MG63 (cell line): ENCODE results near the gene ZYX. TPM values are rescaled to one million over a fixed set of nuclear protein-coding genes. Genes with fewer than 3 reads are reported as not detected.
"Not testable (repeated sequence)": the region's sequence is repeated elsewhere in the genome, so short reads cannot be mapped to it uniquely, and the experiment has no call there.

Source experiments
- DNase-seq: peaks from one replicate; pipeline ENCODE4 v3.0.0-alpha.2; 2020
- H3K27me3 ChIP-seq: fragments of 250-450 bp; sonication (Bioruptor Pico); 2 replicates; pipeline ENCODE4 v1.5.1; 2020; ENCODE audit warnings: mild to moderate bottlenecking, moderate library complexity
- H3K36me3 ChIP-seq: fragments of 250-450 bp; sonication (Bioruptor Pico); 2 replicates; pipeline ENCODE4 v1.5.1; 2020; ENCODE audit warnings: mild to moderate bottlenecking, moderate library complexity
- H3K4me3 ChIP-seq: fragments of 250-450 bp; sonication (Bioruptor Pico); 2 replicates; pipeline ENCODE4 v1.5.1; 2020; ENCODE audit warnings: mild to moderate bottlenecking, moderate library complexity
- H3K9me3 ChIP-seq: fragments of 250-450 bp; sonication (Bioruptor Pico); 2 replicates; pipeline ENCODE4 v1.5.1; 2020; ENCODE audit warnings: mild to moderate bottlenecking, moderate library complexity
- total RNA-seq: library from RNA; depleted of rRNA; stranded (reverse); fragments of >200 nt; shearing (Covaris generic); gene quantifications from 2 replicates; pipeline ENCODE4 v1.2.3, GENCODE V29; 2014; ENCODE audit warnings: low replicate concordance

The ZYX gene
- total RNA-seq, 1 experiment from 2014 or later = 30.9 TPM

DNA sequence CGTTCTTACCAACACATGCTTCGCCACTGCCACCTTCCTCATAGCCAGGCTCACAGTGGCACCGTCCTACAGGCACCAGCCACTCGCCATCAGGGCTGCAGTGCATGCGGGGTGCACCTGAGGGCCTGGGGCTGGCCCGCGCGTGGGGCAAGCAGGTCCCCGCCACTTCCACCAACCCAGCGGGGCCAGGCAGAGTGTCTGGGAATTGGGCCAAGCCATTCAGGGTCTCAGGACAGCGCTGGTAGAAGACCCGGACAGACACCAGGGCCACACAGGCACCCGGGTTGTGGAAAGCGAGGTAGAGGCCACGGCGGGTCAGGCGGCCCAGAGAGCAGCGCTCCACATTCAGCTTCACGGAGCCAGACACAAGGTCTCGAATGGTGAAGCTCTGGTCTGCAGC lies 18.5 kb downstream of the ZYX start:
- Histone ChIP-seq H3K9me3 (no peaks in the 10 kb centered on the region), H3K27me3 (no peaks in the 10 kb centered on the region), H3K36me3 (no peaks in the 10 kb centered on the region), H3K4me3 (no peak overlapping the region)
- no peak for DNase-seq

DNA sequence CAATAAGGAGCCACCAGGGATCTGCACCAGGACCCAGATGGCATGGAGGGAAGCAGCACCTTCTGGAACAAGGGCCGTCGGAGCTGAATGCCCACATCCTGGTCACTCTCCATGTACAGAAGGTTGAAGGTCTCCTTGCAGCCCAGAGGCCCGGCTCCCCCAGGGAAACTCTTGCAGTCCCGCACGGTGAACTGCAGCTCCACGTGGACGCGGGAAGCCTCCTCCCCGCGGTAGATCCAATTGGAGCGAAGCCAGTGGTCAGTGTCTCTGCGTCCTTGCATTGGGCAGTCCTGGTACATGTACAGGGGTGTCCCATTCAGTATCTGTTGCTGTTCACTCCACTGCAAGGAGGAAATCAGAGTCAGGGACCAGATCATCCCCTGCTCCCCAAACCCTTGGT lies 20.1 kb downstream of the ZYX start:
- Histone ChIP-seq H3K4me3 (no peak overlapping the region), H3K36me3 (no peaks in the 10 kb centered on the region), H3K9me3 (no peaks in the 10 kb centered on the region), H3K27me3 (no peaks in the 10 kb centered on the region)
- no peak for DNase-seq

DNA sequence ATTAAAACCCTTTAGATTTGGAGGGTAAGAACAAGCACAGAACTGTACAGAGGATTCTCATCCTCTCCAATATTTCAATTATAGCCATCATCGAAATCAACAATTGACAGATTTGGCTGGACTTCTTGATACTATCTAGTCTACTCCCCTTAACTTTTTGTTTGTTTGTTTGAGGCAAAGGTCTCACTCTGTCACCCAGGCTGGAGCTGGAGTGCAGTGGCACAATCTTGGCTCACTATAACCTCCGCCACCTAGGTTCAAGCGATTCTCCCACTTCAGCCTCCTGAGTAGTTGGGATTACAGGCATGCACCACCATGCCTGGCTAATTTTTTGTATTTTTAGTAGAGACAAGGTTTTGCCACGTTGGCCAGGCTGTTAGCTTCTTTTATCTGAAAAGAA lies 21.1 kb downstream of the ZYX start:
- H3K27me3 ChIP-seq, DNase-seq, H3K36me3 ChIP-seq, H3K4me3 ChIP-seq, H3K9me3 ChIP-seq: not testable (repeated sequence)

DNA sequence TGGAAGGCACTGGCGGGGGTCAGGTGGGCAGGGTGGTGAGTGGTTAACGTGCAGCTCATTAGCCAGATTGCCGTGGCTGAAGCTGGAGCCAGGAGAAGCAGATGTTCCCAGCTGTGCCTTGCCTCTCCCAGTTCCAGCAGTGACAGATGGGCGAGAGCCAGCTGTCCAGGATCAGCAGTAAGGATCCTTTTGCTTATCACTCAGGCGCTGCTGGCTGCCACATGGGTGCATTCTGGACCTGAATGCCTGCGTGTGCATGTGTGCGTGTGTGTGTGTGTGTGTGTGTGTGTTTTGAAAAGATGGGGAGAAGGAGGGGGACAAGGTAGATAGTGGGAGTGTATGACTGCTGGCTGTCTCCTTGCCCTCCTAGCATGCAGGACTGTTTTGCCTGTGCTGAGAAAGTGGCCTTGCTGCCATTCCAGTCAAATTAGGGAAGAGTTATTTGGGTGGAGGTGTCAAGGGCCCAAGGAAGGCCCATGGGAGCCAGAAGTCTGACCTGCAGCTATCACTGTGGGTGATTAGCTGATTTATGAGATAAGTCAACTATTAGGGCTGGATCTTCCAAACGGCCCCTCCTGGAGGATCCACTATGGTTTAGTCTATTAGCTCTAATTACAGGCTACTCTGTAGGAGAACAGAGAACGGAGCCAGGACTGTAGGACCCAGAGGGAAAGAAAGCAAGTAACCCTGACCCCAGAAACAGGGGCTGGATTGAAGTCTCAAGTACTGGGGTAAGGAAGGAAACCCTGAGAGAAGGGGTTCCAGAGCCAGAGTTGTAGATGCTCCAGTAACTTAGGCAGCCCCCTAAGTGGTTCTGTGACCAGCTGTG lies 24.2 kb downstream of the ZYX start:
- Histone ChIP-seq H3K4me3 (no peak overlapping the region), H3K27me3 (no peaks in the 10 kb centered on the region), H3K36me3 (no peaks in the 10 kb centered on the region), H3K9me3 (no peaks in the 10 kb centered on the region)
- DNase-seq = peak; percentile 43

DNA sequence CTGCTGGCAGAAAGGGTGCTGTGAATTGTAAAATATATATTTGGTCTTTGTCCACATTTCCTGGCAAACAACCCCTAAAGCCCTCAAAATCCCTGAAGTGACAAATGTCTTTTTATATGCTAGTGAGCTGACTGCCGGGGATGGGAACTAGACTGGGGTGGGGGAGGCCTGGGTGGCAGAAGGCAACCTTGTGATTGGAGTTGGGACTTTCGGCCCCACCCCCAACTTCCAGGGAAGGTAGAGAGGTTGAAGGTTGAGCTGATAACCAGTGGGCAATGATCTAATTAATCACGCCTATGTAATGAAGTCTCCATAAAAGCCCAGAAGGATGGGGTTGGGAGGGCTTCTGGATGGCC lies 24.8 kb downstream of the ZYX start:
- H3K27me3 ChIP-seq = no peaks in the 10 kb centered on the region
- H3K9me3 ChIP-seq = no peaks in the 10 kb centered on the region
- DNase-seq = no peak
- H3K36me3 ChIP-seq = no peaks in the 10 kb centered on the region
- H3K4me3 ChIP-seq = no peak overlapping the region

DNA sequence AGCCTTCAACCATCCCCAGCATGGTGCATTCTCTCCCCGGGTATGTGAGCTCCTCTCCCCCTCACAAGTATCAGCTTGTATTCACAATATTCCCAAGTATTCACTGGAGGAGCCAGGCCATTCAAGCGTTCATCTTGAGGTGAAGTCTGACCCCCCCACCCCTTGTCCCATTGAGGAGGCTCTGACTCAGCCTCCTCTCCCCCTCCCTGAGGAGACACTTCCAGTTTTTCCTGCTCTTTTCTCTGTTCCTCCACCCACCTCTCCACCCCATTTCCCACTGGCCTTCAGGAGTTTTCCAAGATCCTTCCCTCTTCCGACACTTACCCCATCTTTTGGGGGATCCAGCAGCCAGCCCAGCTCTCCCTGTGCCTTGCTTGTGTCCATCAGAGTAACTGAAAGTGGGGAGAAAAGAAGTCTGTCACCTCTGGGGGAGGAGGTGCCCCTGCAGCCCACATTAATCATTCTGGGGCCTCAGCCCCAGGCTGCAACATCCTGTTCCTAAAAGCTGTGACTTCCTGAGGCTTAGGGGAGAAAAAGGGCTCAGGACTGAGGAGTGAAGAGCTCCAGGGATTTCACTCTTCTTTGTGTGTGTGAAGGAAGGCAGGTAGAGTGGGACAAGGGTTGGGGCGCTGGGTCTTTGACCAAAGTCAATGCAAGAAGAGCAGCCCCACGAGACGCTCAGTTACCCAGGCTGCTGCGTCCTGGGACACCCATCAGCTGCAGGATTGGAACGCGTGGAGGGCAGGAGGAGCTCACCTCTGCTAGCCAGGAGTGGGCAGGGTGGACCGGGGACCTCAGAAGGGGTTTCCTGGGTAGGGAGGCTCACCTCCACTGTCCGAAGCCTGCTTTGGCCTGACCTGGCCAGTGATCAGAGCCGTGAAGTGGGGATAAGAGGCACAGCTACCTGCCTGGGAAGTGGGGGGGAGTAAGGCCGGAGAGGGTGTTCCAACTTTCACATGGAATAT lies 26.4 kb downstream of the ZYX start:
- DNase-seq = no peak
- no peak overlapping the region for H3K4me3 ChIP-seq
- H3K9me3 ChIP-seq = no peaks in the 10 kb centered on the region

DNA sequence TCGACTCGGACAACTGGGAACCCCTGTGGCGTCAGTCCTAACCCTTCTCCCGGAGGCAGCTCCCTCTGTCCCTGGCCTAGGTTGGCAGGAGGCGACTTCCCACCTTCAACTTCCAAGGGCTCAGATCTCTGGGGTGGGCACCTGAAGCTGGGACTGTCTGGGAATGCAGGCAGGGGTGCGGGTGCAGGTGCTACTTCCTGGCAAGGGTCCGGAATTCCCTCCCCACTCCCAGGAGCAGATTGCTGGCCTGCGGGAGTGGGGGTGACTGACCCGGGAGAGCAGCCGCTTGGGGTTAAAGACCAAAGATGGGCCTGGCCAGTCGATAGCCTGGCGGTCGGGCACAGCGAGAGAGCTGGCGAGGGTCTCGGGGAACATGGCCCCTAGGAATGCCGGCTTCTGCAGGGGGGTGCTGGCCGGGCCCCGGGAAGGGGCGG lies 27.1 kb downstream of the ZYX start:
- no peaks in the 10 kb centered on the region for H3K27me3 ChIP-seq
- no peaks in the 10 kb centered on the region for H3K36me3 ChIP-seq
- no peak overlapping the region for H3K4me3 ChIP-seq
- DNase-seq = no peak
- no peaks in the 10 kb centered on the region for H3K9me3 ChIP-seq

More for the DNA sequence above, 26.4 kb downstream of the ZYX start:
- Histone ChIP-seq H3K27me3 (no peaks in the 10 kb centered on the region), H3K36me3 (no peaks in the 10 kb centered on the region)

DNA sequence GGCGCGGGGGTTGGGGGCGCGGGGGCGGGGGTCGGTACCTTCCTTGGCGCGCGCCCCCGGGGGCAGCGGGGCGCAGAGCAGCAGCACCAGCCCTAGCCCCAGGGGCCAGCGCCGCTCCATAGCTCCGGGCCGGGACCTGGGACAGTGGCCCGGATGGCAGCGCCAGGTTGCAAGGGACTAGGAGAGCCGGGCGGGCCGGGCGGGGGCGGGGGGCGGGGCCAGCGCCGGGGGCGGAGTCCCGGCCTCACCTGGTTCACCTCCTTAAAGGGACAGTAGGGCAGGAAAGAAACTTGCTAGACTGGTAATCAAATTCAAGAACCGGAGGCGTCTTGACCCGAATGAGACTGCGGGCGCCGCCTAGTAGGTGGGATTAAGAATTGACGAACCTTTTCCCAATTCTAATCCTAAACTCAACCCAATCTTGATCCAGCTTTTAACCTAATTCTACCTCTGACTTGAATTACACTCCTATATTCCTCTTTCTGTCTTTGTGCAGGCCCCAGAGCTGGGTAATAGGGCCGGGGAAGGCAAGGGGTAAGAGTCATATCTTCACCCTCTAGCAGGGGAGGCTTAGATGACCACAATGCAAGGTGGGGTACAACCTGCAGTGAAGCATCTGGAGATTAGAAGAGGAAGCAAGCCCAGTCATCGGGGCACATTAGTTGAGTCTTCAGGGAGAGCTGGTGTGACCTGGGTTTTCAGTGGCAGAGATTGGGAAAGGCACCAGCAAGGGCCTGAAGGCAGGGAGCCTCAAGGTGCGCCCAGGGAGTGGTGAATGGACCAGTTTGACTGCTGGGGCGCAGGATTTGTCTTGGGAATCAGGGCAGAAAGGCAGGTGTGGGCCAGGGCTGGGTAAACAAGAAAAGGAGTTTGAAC lies 27.8 kb downstream of the ZYX start, which contains the start of gene EPHA1:
Gene EPHA1 (minus strand): TSS at position 171 of the 876 bp plus-strand sequence. CDS start 51 bp downstream, at position 120.
- DNase-seq = no peak
- no peaks in the 10 kb centered on the region for H3K27me3 ChIP-seq
- no peaks in the 10 kb centered on the region for H3K9me3 ChIP-seq

DNA sequence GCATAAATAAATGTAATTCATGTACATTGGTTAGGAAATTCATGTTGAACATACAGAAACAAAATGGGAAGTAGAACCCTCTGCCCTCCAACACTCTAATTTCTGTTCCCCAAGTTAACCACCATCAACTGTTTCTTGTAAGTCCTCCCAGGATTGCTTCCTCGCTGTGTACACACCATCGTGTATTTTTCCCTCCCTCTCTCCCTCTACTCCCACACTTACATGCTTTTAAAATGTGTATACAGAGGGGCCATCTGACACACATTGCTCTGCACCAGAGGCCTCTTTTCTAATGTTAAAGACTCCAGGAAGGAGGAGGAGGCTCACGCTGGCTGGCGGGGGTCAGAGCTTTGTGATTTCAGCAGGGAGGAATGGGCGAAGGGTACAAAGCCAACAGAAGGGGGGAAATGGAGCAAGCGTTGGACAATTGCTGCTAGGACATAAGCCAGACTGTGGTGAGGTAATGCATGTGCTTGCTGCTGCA lies 29.4 kb downstream of the ZYX start:
- Histone ChIP-seq H3K4me3 (no peak overlapping the region), H3K27me3 (no peaks in the 10 kb centered on the region), H3K9me3 (no peaks in the 10 kb centered on the region), H3K36me3 (no peaks in the 10 kb centered on the region)
- DNase-seq = peak; percentile 61

More for the DNA sequence above, 27.8 kb downstream of the ZYX start, which contains the start of gene EPHA1:
- no peaks in the 10 kb centered on the region for H3K36me3 ChIP-seq
- H3K4me3 ChIP-seq = no peak within 1 kb of the TSS

DNA sequence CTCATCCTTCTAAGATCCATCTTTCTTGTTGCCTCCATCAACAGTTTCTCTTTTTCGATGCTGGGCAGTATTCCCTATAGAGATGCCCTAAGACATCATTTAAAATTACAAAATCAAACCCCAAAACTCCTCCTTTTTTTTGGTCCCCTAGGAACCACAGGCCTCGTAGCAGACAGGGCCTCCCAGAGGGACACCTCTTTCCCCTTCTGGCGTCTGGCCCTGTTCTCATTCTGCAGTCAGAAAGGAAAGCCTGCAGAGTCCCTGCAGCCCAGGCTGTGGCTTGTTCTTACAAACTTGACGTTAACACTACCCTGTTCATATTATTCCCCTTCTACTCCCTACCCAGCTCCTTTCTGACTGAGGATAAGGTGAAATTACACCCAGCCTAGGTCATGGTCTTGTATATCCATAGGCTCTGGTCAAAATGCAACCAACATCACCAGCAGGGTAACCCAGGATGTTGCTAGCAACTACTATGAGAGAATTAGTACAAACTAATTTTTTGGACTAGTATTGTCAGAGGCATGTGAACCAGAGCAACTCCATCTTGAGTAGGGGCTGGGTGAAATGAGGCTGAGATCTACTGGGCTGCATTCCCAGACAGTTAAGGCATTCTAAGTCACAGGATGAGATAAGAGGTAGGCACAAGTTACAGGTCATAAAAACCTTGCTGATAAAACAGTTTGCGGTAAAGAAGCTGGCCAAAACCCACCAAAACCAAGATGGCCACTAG lies 31.0 kb downstream of the ZYX start:
- no peaks in the 10 kb centered on the region for H3K36me3 ChIP-seq
- H3K27me3 ChIP-seq = no peaks in the 10 kb centered on the region
- no peaks in the 10 kb centered on the region for H3K9me3 ChIP-seq
- no peak overlapping the region for H3K4me3 ChIP-seq
- DNase-seq = no peak

DNA sequence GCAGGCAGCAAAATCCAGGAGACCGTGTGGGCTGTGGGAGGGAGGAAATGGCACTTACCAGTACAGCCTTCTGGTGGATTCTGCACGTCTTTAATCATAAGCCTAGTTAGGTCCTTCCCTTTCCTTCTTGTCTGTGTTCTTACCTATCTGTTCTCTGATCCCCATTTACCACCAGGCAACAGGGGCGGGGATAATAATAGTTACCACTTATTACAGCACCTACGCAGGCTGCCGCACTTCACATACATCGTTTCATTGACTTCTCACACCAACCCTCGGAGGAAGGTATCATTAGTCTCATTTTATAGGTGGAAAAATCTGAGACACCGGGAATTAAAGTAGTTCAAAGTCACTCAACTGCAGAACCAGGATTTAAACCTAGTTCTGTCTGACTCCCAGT lies 32.0 kb downstream of the ZYX start:
- H3K36me3 ChIP-seq = no peaks in the 10 kb centered on the region
- DNase-seq = no peak
- no peak overlapping the region for H3K4me3 ChIP-seq
- H3K27me3 ChIP-seq = no peaks in the 10 kb centered on the region
- no peaks in the 10 kb centered on the region for H3K9me3 ChIP-seq

DNA sequence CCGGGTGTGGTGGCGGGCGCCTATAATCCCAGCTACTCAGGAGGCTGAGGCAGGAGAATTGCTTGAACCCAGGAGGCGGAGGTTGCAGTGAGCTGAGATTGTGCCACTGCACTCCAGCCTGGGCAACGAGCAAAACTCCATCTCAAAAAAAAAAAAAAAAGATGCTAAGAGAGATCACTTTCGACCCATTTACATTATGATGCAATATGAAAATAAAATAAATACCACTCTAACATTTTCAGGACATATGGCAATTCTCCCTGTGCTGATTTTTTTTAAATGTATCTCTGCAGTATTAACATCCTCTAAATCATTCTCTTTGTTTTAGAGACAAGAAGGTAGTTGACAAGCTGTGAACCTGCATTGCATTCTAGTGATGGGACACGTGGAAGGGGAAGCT lies 34.1 kb downstream of the ZYX start:
- not testable (repeated sequence) for H3K36me3 ChIP-seq, DNase-seq, H3K4me3 ChIP-seq, H3K9me3 ChIP-seq, H3K27me3 ChIP-seq

DNA sequence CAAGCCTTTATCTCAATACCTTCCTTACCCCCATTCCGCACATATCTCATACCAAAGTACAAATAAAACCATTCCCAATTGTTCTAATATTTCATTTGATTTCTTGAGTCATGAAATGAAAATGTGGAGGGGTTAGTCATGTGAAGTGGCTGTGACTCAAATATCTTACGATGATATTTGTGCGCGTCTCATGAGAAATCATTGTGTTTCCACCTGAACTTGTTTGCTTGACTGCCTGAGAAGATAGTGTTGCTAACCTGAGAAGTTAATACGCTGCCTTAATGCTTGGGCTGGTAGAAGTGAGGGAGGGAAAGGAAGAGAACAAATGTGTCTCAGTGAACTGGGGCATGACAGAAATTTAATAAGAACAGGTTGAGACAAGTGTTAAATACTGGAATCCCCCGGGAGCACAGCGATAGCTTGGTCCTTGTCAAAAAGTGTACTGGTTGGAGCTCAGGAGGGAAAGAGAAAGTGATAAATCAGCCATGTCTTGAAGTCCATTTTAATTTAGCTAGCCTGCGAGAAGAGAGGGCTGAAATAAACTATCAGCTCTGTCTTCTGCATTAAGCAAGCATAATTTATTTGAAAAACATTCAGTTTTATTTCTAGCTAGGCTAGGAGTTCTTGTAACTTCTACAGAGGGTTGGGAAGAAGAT lies 34.7 kb downstream of the ZYX start:
- Histone ChIP-seq H3K4me3 (no peak overlapping the region), H3K9me3 (no peaks in the 10 kb centered on the region), H3K36me3 (no peaks in the 10 kb centered on the region), H3K27me3 (no peaks in the 10 kb centered on the region)
- DNase-seq = no peak

DNA sequence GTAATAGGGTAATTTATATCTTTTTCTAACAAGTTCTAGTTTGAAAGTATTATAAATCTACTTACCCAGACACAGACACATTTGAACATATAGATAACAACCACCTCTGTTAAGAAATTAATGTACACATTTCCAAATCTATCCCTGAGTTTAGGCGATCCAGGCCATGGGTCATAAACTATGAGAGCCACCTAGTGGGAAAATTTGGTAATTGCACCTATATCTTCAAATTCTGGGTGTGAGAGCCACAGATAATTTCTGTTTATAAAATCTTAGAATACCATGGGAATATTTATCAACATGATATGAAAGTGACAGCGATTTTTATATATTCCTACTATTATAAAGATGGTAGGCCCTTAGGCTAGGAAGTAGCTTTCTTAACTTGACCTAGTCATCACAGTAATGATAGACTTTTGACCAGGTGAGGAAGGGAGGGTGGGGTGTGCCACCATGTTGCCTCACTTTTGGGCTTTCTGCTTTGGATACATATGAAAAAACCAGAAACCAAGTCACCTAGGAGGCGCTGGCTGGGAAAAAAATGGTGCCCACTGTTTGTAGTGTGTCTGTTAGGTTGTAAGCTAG lies 35.5 kb downstream of the ZYX start:
- DNase-seq = no peak

DNA sequence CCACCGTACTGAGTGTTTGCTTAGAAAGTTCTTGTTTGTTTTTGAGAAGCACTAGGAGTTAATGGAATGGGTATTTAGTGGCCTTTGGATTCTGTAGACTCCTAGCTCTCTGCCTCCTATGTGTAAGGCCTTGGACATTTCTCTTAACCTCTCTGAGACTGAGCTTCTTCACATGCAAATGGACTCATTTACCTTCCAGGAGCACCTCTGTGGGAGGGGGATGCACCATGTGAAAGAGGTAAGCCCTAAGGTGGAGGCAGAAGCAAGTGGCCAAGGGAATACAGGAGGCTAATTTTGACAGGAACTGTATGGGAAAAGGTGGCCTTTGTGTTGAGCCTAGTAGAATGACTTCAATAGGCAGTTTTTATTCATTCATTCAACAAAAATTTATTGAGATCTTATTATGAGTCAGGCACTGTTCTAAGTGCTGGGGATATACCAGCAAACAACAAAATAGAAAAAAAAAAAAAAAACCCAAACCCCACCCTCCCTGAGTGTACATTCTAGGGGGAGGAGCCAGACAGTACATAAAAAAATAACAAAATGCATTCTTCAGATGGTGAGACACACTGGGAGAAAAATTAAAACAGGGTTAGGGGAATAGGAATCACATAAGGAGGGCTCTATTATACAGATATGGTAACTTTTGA lies 36.7 kb downstream of the ZYX start:
- no peak overlapping the region for H3K4me3 ChIP-seq
- DNase-seq = no peak

More for the DNA sequence above, 35.5 kb downstream of the ZYX start:
- no peaks in the 10 kb centered on the region for H3K27me3 ChIP-seq
- no peaks in the 10 kb centered on the region for H3K9me3 ChIP-seq
- no peak overlapping the region for H3K4me3 ChIP-seq
- H3K36me3 ChIP-seq = no peaks in the 10 kb centered on the region

More for the DNA sequence above, 36.7 kb downstream of the ZYX start:
- Histone ChIP-seq H3K36me3 (no peaks in the 10 kb centered on the region), H3K27me3 (no peaks in the 10 kb centered on the region), H3K9me3 (no peaks in the 10 kb centered on the region)
